ENCODE data around the gene MMRN2.
A peak's percentile ranks its signal among the peaks of the same experiment; 100 is the strongest.

DNA sequence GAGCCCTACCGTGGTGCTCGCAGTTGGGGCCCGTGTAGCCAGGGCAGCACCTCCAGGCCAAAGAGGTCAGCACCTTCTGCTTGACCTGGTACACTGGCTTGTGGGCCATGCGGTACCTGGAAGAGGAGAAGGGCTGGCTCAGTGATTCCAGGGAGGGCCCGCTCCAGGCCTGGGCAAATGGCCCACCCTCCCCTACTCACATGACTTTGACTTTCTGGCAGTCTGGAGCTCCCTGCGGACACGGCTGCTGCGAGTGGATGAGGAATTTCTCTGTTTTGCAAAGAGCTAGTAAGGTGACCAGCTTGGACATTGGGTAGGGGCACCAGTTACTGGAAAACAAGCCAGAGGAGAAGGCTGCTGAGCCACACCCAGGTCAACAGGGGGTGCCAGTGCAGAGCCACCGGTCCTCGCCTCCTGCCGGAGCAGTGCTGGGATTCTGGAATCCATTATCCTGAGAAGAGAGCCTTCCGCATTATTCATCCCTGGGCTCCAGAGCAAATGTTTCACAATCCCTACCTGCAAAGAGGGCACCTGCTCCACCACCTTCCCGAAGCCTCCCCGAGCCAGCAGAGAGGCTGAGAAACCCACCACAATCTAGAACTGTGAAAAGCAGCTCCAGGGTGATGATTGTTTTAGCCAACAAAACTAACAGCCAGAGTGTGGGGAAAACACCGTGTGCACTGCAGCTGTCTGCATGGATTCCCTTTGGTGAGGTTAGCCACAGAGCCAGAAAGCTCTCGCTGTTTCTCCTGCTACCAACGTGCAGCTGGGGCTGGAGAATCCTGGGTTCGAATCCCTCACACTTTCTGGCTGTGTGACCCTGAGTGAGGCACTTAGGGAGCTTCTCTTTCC, 11.8 kb downstream of the MMRN2 start:
- TF ChIP-seq MYC (IDR thresholded peaks at IDR 0.05; ENCODE audit: borderline replicate concordance, low read length) (no peak), SMC3 (IDR thresholded peaks at IDR 0.05) (peak; percentile 35; the same call in 1 of the 3 replicates)
